NK-92 treated with Interleukin-12 subunit alpha and Interleukin-12 subunit beta, amount 100 ng/mL, for 24 hours (cell line): ENCODE measurements around the gene RRBP1.

Experiments used
- DNase-seq: peaks from one replicate; lab custom pipeline; 2025; lab: John Stamatoyannopoulos, UW

RRBP1 gene

DNA sequence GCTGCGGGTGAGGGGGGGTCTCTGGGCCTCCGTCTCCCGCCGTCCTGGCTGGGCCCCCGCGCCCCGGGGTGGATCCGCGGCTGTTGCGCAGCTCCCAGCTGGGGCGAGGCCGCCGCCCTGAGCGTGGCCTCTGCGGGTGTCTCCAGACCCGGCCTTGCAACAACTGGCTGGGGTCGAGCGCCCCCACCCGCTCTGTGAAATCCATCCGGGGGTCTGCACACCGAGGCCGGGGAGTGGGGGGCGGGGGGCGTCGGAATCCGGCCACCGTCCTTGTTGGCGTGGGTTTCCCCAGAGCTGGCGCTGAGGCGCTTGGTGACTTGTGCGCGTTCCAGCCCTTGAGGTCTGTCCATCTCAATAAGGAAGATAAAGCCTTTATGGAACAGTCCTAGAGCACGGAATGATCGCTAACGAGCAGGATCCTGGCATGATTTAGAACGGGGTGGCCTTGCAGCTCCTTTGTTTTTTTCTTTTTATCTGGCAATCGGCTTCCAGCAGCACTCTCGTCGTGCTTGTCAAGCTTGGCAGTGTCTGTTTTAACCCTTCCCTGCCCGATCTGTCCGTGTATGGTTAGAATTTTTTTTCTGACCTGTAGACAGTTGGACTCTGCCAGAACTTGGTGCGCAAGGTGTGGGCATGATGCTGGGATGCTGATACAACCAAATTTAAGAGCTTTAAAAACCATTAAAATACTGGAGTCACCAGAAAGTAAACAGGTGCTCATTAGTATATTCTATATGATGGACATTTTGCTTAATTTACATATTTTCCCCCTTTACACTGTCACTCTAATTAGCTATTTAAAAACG is 111.5 kb downstream of the RRBP1 start:
- no peak for DNase-seq

DNA sequence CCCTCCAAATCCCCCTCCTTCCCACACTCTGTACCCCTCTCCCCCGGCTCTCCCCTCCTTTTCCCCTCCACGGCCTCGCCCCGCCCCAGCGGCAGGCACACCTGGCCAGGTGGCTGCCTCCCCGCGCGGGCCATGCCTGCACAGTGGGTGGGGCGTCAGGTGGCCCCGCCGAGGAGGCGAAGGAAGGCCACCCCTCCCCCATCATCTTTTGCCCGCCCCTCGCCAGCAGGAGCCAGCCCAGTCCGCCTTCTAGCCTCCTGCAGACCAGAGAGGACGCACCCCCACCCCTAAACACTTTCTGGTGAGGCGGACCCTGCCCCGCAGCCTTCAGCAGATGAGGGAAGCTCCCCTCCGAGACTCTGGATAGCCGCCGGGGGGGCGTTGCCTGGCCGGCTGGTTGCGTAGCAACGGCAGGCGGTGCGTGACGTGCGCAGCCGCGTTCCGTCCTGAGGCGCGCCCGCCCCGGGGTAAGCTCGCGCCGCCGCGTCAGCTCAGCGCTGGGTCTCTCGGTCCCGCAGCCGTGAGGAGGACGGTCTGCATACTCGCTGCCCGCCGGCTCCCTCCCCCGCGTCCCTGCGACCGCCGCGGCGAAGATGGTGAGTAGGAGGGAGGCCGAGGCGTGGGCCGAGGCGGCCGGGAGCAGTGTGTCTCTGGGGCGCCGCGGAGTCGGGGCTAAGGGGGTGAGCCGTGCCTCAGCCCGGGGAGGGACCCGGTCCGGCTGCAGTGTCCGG is 112.3 kb downstream of the RRBP1 start, which contains the start of gene DSTN:
Gene DSTN (plus strand): TSS at position 460 of the 731 bp plus-strand sequence. CDS start 134 bp downstream, at position 594.
- DNase-seq, result peak; percentile 34

DNA sequence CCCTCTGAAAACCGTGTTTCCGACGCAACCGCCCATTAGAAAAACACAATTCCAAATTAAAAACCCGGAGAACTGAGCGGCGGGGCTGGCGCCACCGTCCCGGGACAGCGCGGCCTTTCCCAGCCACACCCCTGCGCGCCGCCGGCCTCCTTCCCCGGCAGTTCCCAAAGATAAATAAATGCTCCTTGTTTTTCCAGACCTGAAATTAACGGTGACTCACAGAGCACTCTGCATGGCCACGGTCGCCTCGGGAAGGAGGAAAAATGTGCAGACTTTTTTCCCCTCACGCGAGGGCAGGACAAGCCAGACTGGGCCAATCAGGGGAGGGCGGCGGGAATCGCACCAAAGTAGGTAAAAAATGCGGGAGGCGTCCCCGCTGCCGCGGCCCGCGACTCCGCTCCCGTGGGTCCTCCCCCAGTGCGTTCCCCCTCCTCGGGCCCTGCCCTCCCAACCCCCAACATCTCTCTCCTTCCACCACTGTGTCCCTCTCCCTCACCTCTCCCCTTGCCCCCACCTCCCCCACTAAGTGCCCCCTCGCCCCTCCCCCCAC is 113.0 kb downstream of the RRBP1 start:
- no peak for DNase-seq

DNA sequence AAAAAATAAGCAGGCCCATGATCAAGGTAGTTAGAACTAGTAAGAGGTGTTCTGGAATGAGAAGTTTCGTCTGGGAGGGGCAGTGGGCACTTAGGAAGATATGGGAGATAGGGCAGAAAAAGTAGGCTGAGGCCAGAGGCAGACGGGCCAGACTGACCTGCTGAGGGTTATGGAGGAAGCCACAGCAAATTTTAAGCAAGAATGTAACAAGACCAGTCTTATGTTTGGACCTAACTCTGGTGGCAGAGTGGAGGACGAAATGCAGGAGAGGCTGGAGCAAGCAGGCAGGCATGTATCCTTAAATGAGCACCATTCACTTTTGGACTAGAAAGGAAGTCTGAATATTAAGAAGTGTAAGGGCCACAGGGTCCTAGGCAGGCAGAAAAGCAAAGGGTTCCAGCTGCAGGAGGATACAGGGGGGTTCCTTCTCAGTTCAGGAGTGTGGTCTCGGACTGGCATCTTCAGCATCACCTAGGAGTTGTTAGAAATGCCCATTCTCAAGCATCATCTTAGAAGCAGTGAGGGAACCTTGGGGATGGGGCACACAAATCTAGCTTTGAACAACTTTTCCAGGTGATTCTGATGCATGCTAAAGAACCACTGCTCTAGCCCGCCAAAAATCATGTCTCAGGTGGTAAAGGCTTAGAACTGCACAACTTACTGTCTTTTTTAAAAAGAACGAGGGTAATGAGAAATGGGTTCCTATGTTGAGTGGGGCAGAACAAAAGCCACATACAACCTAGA is 113.8 kb downstream of the RRBP1 start:
- DNase-seq, result no peak

DNA sequence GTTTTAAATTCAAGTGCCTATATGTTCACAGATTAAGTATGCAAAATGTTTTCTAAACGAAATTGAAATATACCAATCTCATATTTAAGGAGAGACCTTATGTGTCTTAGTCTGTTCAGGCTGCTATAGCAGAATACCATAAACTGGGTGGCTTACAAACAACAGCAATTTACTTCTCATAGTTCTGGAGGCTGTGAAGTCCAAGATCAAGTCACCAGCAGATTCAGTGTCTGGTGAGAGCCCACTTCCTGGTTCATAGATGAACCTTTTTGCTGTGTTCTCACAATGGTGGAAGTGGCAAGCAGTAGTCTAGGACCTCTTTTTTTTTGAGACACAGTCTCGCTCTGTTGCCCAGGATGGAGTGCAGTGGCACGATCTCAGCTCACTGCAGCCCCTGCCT is 115.7 kb downstream of the RRBP1 start:
- no peak for DNase-seq

DNA sequence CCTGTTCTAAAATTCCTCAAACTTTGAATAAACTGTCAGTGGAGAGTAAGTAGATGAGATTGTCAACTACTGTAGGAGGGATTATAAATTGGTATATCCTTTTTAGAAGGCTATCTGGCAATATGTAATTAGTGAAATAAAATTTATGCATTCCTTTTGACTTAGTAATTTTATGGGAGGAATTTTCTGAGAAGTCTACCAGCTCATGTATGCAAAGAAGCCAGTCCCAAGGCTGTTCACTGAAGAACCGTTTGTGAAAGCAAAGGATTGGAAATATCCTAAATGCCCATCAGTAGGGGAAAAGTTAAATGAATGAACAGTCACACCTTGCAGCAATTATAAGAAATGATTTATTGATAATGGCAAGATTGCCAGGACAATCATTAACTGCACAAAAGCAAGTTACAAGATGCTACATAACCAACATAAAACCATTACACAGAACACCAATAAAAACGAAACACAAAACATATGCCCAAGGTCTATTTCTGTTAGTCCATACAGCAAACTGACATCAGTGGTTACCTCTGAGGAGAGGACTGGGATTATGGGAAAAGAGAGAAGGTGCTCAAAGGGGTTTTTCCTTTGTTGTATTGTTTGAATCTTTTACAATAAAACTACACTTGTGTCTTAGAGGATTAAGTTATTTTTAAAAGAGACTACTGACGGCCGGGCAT is 116.7 kb downstream of the RRBP1 start:
- no peak for DNase-seq
